CD4-positive, alpha-beta T cell treated with Interleukin-2 at 100 ng/mL for 4 hours (primary cell): ENCODE data around the gene NIPA2.

Experiments
- DNase-seq: peaks from one replicate; pipeline ENCODE4 v3.0.0-alpha.2; 2020; ENCODE audit warnings: low spot score

The NIPA2 gene

DNA sequence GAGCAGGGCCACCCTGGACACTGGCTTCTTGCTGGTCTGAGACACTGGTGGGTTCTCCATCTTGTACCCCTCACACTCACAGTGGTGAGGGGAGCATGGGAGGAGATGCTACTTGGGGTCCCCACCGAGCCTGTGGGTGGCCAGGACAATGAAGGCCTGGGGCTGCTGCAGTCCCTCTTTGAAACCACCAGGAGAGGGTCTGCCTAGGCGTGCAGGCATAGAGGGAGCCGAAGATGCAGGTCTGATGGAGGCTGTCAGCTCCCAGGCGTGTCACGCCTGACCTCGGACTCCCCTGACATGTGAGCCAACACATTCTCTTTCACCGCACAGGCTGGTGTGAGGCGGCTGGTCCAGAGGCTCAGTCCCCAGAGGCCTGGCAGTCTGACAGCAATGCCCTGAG, 39.1 kb downstream of the NIPA2 start:
- no peak for DNase-seq

GRCh38 chr15:22878103-22878502, 39.6 kb downstream of the NIPA2 start:
- no peak for DNase-seq

DNA sequence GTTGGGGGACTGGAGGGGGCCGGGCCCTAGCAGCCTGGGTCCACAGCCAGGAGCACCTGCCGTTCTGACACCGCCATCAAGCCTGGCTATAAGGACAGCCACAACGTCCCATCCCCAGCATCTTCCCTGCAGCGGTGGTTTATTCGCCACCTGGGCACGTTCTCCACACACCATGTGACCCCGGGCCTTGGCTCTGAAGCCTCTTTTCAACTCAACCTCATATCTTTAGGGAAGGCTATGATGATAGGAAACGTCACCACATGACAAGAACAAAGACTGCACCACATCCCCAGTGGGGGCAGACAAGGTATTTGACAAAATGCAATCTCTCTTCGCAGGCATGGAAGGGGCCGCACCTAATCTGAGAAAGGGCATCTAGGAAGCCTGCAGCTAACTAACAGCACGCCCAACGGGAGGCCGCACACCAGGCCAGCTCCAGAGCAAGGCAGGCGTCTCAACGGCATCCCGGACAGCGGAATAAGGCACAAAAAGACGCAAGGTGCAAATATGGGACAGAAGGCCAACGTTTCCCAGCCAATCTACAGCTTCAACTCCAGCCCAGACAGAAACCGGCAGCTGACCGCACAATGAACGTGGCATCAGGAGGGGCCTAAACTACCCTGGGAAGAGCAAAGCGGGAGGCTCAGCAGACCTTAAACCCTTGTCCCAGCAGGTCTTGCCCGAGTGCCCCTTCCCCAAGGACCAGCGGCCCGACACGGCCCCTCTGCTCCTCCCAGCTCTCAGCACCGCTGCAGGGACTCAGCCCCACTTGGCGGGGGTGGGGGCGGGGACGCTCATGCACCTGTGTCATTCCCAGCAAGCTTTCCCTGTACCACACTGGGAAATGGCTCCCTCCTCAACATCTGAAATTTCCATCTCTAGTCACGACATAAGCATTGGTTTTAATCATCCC, 41.9 kb downstream of the NIPA2 start:
- no peak for DNase-seq

DNA sequence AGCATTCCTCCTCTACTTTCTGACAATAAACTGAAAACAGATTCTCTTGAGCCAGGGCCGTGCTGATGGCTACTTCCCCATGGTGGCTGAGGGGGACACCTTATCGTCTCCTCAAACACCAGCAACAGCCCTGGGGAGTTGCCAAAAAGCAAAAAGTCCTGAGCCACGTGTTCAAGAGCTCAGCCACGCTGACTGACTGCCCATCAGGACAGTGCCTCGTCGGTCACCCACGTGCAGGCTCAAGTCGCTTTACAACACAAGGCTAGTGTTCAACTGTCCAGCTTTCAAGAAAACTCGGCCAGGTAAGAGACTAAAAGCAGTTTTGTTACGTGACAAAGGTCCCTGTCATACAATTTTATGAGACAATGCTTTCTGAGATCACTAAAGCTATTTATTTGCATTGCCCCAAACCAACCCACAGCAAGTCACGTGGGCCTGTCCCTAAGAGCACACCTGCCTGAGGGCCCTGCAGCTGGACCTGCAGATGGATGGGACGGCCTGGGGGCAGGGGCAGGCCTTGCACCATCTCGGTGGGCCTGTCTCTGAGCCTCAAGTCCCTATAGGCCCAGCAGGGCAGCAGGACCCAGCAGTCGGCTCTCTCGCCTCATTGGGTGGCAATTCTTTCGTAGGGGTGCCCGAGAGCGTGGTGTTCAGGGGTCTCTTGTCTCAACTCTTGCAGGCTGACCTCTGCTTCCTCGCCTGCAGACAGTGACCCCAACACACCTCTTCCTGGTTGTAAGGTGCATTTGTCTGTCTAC, 42.7 kb downstream of the NIPA2 start:
- no peak for DNase-seq

DNA sequence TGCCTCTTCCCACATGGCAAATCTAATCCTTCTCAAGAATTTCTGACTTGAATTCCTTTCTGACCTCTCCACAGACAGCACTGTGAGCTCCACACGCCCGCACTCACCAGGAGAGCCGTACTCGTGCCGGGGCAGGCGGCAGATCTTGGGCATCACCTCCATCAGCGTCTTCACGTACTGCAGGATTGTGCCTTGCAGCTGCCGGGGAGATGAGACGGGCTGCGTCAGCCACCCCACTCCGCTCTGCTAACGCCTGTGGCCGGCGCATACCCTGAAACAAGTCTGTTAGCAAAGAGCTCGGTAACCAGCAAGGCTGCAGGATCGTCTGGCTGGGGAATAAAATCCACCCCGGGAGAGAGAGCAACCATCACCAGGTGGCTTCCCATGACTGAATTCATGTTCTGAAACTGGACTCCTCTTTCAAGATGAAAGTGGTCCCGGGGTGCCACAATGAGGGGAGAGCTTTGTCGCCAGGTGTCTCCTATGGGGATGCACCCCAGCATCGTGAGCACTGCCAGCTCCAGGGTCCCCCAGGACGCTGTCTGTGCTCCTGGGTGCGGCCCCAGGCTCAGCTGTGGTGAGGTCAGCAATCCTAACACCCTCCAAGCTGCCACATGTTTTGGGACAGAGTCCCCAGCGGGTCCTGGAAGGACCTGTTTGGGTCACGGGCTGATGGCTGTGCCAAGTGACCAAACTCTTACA, 43.4 kb downstream of the NIPA2 start:
- no peak for DNase-seq

DNA sequence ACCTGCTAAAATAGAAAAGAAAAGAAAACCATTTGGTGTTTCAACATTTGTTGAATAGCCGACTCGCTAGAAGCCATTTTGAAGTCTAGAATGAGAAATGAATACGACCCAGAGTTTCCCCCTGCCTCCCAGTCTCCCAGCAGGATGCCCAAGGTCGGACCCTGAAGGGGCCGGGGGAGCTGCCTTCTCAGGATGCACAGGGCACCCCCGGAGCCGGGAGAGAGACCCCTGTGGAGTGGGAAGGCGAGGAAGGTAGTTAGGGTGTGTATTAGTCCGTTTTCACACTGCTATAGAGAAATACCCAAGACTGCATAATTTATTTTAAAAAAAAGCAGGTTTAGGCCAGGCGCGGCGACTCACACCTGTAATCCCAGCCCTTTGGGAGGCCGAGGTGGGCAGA, 44.7 kb downstream of the NIPA2 start:
- DNase-seq: no peak

DNA sequence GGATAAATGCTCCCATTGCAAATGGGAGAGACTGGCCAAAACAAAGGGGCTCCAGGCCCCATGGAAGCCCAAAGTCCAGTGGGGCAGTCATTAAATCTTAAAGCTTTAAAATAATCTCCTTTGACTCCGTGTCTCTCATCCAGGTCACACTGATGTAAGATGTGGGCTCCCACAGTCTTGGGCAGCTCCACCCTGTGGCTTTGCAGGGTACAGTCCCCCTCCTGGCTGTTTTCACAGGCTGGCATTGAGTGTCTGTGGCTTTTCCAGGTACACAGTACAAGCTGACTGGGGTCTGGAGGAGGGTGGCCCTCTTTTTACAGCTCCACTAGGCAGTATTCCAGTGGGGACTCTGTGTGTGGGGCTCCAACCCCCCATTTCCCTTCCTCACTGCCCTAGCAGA, 45.9 kb downstream of the NIPA2 start:
- no peak for DNase-seq

- no peak for DNase-seq
Observed at GRCh38 chr15:22885120-22885519, 46.7 kb downstream of the NIPA2 start.

DNA sequence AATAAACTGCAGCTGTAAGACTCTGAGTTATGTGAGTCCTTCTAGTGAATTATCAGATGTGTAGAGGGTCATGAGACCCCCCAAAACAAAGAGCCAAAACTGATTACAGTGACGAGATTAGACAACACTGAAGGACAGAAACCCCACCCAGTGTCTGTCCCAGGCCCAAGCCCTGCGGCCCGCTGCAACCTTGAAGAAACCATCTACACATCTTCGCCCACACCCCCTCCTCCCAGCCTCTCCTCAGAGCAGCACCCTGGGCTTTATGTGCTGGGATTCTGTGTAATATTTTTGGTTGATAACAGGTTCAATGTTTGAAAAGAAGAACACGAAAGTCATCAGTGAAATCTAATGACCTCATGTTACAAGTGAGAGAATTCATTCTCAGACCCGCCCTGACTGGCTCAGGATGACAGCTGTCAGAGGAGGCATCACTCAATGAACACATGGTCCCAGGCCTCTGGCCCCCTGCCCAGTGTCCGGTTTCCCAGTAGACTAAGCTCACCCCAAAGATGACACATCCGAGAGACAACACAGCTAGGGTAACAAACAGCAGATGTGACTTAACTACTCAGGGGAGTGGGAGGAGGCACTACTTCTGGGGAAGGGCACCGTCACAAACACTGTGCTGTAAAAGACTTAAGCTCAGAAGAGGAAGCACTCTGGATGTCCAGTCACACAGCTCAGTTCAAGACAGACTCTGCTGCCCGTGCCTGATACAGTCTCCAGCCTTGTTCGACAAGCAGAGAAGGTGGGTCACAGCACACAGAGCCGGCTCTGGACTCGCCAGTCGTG, 48.9 kb downstream of the NIPA2 start:
- no peak for DNase-seq

- no peak for DNase-seq
Observed at GRCh38 chr15:22888120-22888859, 49.8 kb downstream of the NIPA2 start.

DNA sequence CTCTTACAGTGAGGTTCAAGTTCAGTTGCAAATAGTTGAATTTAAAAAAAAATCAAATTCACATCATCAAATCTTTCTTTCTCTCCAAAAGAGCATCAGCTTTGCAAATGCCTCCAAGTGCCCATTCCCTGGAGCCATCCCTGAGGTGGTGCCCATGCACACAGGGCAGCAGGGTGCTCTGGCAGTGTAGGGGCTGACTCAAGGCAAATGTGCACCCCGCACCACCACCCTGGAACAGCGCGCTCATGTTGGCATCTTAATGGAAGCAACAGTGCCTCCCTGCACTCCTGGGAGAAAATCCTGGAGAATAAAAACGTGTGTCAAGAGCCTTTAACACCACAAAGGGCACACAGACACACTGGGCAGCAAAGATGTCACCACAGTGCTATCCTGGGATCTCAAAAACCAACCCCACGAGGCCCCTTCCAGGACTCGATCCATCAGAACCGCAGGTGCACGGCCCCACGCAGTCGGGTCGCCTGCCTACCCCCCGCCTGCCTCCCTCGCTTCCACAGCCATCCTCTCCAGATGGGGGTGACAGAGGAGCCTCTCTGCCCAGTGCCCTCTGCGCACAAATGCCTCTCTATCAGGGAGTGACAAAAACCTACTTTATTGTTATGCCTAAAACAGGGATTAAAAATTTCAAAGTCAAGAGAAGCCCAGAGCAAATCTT, 50.8 kb downstream of the NIPA2 start:
- DNase-seq: no peak

DNA sequence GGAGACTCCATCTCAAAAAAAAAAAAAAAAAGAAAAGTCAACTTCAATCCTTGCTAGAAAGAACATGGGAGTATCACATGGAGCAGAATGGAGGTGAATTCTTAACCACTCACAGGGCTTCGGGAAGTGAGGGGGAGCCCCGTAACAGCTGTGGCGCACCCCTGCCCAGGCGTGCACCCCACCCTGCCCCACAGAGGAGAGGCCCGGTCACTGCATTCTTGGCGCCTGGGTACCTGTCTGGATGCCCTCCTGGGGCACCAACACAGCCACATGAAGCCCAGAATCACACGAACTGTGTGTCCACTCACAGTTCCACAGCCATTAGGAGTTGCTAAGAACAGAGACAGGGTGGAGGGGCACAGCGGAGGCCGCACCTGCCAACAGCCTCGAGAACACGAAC, 51.8 kb downstream of the NIPA2 start:
- DNase-seq: no peak

- DNase-seq: no peak
Observed at GRCh38 chr15:22891426-22892210, 53.2 kb downstream of the NIPA2 start.

- DNase-seq: no peak
Observed at GRCh38 chr15:22892333-22892732, 53.9 kb downstream of the NIPA2 start.

- no peak for DNase-seq
Observed at GRCh38 chr15:22893081-22893480, 54.6 kb downstream of the NIPA2 start.

DNA sequence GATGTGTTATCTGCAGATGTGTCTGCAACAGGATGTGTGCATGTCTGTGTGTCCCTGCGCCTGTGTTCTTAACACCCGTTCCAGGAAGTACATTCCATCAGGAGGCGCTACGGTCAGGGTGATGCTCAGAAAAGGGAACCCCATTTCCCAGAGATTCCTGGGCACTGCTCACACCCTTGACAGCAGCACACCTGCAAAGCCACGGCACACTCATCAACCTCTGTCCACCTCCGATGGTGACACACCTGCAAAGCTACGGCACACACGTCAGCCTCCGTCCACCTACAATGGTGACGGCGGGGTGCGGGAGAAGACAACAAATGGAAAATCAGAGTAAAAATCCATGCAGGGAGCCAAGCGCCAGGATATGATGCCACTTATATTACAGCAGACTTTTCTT, 55.4 kb downstream of the NIPA2 start:
- no peak for DNase-seq

GRCh38 chr15:22895465-22896190, 57.2 kb downstream of the NIPA2 start:
- DNase-seq: no peak

DNA sequence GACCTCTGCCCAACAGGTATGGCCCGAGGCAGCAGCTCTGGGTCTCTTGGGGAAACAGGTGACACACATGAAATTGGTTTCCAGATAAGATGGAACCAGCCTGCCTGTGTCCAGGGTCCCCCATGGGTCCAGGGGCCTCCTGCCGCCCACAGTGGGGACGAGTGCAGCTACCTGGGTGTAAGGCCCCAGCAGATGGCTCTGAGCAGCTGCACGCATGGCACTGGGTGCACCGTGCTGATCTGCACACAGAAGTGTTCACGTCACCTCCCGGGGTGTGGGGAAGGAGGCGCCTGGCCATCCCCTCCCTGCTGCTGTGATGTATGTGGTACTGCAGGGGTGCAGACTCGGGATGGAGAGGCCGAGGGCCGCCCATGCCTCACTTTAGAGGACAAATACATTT, 63.6 kb downstream of the NIPA2 start:
- no peak for DNase-seq

DNA sequence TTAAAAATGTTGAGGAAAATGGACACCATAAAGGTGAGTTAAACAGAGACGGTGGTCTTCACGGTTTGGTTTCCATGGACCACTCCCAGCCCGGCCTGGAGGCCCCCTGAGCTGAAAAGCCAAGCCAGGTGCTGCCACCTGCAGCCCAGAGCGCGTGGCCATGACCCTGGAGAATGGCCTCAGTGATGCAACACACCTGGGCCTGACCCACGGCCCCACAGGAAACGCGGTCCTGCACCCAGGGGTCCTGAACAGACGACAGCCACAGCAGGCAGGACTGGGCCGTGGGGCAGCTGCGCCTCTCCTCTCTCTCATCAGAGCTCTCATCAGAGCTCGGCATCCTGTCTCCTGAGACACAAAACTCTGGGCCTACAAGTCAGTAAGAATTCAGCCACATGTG, 64.1 kb downstream of the NIPA2 start:
- no peak for DNase-seq
